ENCODE results near the gene NRG2. TPM values are rescaled to one million over a fixed set of nuclear protein-coding genes. Genes with fewer than 3 reads are reported as not detected.

NRG2 gene
- polyA plus RNA-seq, 1 of the 3 experiments (the other 2 are of a cell fraction) = 3.7 TPM

DNA sequence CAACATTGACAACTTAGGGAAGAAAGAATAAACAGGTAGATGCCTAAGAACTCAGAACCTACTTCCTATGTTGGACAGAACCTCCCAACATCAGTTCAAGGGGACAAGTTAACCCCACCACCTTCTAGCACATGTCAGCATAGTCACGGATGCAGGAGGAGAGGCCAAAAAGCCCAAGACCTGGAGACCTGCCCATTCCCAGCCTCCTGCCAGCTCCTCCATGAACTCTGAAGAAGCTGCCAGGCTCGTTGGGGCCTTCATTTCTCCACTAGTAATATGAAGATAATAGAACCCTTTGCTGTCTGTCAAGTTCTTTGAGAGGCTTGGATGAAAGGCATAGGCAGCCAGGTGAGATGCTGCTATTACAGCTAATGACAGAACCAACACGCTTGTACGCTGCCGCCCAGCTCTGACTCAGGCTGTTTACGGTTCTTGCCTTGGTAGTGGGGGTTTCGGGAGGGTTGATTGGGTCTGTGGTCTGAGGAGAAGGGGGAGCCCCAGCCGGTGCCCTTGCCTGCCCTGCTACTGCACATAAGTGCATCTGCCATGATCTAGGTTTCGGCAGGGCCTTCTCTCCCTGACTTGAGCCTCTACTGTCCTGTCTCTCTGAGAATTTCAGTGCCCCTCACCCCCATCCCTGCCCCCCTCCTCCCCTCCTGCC lies 82.2 kb downstream of the NRG2 start:
- no peaks in the 10 kb centered on the region for H3K36me3 ChIP-seq (replicated peaks in 1 of 2; ENCODE audit: control insufficient read depth in 1 of 2, insufficient read depth in 2 of 2, low read length in 1 of 2)
- H3K9ac ChIP-seq = no peak overlapping the region
- H3K4me3 ChIP-seq (ENCODE audit: low read depth in 2 of 2, low read length in 1 of 2) = no peak overlapping the region
- no peak overlapping the region for H2AFZ ChIP-seq (ENCODE audit: low read depth)
- DNase-seq = no peak
- no peak overlapping the region for H3K4me2 ChIP-seq
- H3K9me2 ChIP-seq = no peaks in the 10 kb centered on the region
- no peaks in the 10 kb centered on the region for H3K79me2 ChIP-seq (ENCODE audit: insufficient read depth)
- CTCF ChIA-PET = interaction anchor here (0.9 to 6.2 kb wide), 5 partner anchors 7 to 174 kb away, joined by 3 to 73 read pairs (median 3); no protein-coding TSS in a partner anchor
- no peaks in the 10 kb centered on the region for H3K27me3 ChIP-seq (ENCODE audit: insufficient read depth)
- H3F3A ChIP-seq (replicated peaks; ENCODE audit: insufficient read depth) = no peaks in the 10 kb centered on the region
- H3K4me1 ChIP-seq (ENCODE audit: control insufficient read depth in 1 of 2, insufficient read depth in 2 of 2, low read depth in 1 of 2, low read length in 1 of 2) = peaks cover 0 to 16% of the 10 kb centered on the region in 2 experiments; a peak in 1 of 4 replicates
- H4K20me1 ChIP-seq (ENCODE audit: insufficient read depth) = no peaks in the 10 kb centered on the region
- no peak overlapping the region for H3K27ac ChIP-seq (ENCODE audit: low read depth in 2 of 2, low read length in 1 of 2)
- no peaks in the 10 kb centered on the region for H3K9me3 ChIP-seq
- POLR2A ChIA-PET = no interaction called here
- WGBS (ENCODE audit: low lambda C conversion rate) = 80% methylated on average over 7 of the region's 9 CpGs
- TF ChIP-seq, protein P1, sequence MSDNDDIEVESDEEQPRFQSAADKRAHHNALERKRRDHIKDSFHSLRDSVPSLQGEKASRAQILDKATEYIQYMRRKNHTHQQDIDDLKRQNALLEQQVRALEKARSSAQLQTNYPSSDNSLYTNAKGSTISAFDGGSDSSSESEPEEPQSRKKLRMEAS (IDR thresholded peaks at IDR 0.05; ENCODE audit: low read depth) = no peak
- TF ChIP-seq MXI1 (IDR thresholded peaks at IDR 0.05; ENCODE audit: low read depth, low read length) = no peak
- TF ChIP-seq JUND (IDR thresholded peaks at IDR 0.05) = no peak
- TF ChIP-seq CHD2 (IDR thresholded peaks at IDR 0.05; ENCODE audit: low read length, partially characterized antibody) = no peak
- no peak for TF ChIP-seq RAD21 (IDR thresholded peaks at IDR 0.05; ENCODE audit: low read length)
- no peak for TF ChIP-seq FOXJ3 (CRISPR knock-in tag; IDR thresholded peaks at IDR 0.05)
- no peak for TF ChIP-seq GABPA (IDR thresholded peaks at IDR 0.05; ENCODE audit: low read depth)
- TF ChIP-seq, protein P2, sequence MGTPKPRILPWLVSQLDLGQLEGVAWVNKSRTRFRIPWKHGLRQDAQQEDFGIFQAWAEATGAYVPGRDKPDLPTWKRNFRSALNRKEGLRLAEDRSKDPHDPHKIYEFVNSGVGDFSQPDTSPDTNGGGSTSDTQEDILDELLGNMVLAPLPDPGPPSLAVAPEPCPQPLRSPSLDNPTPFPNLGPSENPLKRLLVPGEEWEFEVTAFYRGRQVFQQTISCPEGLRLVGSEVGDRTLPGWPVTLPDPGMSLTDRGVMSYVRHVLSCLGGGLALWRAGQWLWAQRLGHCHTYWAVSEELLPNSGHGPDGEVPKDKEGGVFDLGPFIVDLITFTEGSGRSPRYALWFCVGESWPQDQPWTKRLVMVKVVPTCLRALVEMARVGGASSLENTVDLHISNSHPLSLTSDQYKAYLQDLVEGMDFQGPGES (IDR thresholded peaks at IDR 0.05; ENCODE audit: low read depth, low read length) = no peak

DNA sequence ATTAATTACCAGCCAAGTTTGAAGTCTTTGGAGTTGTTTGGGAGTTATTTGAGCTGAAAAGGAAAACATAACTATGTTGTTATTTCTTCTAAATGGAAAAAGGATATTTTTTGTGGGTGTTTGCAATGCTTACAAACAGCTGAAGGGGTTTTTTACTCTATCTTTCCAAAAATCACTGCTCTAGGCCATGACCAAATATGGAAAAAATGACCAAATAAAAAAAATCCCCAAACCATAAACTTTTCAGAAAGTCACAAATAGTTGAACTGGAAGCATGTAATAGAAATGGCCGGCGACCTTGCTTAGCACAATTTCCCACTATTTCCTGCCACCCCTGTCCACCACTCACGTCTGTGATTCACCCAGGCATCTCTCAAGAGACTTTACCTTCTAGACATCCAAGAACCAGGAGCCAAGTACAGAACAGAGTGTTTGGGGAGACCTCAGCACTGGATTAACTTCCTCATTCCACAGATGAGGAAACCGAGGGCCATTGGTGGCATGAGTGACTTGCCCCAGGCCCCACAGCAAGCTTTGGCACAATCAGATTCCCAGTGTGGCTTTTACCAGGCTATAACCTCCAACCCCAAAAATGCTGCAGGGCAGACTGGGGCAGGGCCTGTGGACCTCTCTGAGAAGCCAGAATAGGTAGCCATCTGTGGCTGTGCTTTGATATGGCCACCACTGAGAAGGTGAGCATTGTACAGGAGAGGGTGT lies 84.5 kb downstream of the NRG2 start:
- 86% methylated on average over 3 of the region's 4 CpGs for WGBS (ENCODE audit: low lambda C conversion rate)
- POLR2A ChIA-PET = no interaction called here
- TF ChIP-seq SMC3 (IDR thresholded peaks at IDR 0.05; ENCODE audit: low read depth, low read length) = no peak
- TF ChIP-seq EP300 (IDR thresholded peaks at IDR 0.05; ENCODE audit: borderline replicate concordance in 1 of 2, low read depth in 1 of 2, low read length in 1 of 2) = no peak
- no peak for TF ChIP-seq GATA2 (CRISPR knock-in tag; IDR thresholded peaks at IDR 0.05)

More for the DNA sequence above, 84.5 kb downstream of the NRG2 start:
- Histone ChIP-seq H3K27me3 (ENCODE audit: insufficient read depth) (no peaks in the 10 kb centered on the region), H3K9me3 (no peaks in the 10 kb centered on the region), H3K27ac (ENCODE audit: low read depth in 2 of 2, low read length in 1 of 2) (no peak overlapping the region), H2AFZ (ENCODE audit: low read depth) (no peak overlapping the region), H3F3A (replicated peaks; ENCODE audit: insufficient read depth) (no peaks in the 10 kb centered on the region), H3K4me2 (no peak overlapping the region), H3K9ac (no peak overlapping the region), H3K79me2 (ENCODE audit: insufficient read depth) (no peaks in the 10 kb centered on the region), H3K9me2 (no peaks in the 10 kb centered on the region), H4K20me1 (ENCODE audit: insufficient read depth) (no peaks in the 10 kb centered on the region), H3K4me3 (ENCODE audit: low read depth in 2 of 2, low read length in 1 of 2) (no peak overlapping the region), H3K4me1 (ENCODE audit: control insufficient read depth in 1 of 2, insufficient read depth in 2 of 2, low read depth in 1 of 2, low read length in 1 of 2) (peaks cover 0 to 13% of the 10 kb centered on the region in 2 experiments; a peak in 1 of 4 replicates), H3K36me3 (replicated peaks in 1 of 2; ENCODE audit: control insufficient read depth in 1 of 2, insufficient read depth in 2 of 2, low read length in 1 of 2) (no peaks in the 10 kb centered on the region)
- no peak for DNase-seq
- CTCF ChIA-PET = interaction anchor here (0.7 to 6.2 kb wide), 3 partner anchors 10 to 171 kb away, joined by 3 to 73 read pairs (median 26); no protein-coding TSS in a partner anchor
